Cardiac septum (tissue), 1 donor: ENCODE results near the gene NR6A1. TPM values are rescaled to one million over a fixed set of nuclear protein-coding genes. Genes with fewer than 3 reads are reported as not detected.

Experiments
- DNase-seq: peaks from one replicate; pipeline ENCODE4 v3.0.0-alpha.2; 2020; ENCODE audit warnings: low spot score
- intact Hi-C: fragments of 100-400 bp; cut with DNase I; formaldehyde crosslinking; loops from one replicate; pipeline ENCODE4 v1.14.0; 2022
- total RNA-seq: library from RNA; stranded (reverse); fragmentation: NEBNext Ultra II Directional; extraction: Animal tissue kit (Norgen Biotek cat#: 25700); gene quantifications from one replicate; pipeline ENCODE4 v1.2.1, GENCODE V29; 2021
- donor health status: DM: no; HTN: no; CAD: no.

NR6A1 gene
- total RNA-seq, 1 donor from 2014 or later, result 2.2 TPM

- intact Hi-C loops, result no loop called here
Measured at GRCh38 chr9:124611106-124611505, 160.0 kb downstream of the NR6A1 start.

GRCh38 chr9:124606027-124606426, 165.1 kb downstream of the NR6A1 start:
- no peak for DNase-seq
- intact Hi-C loops, result no loop called here

More at GRCh38 chr9:124611106-124611505, 160.0 kb downstream of the NR6A1 start:
- no peak for DNase-seq

- intact Hi-C loops, result no loop called here
Measured at GRCh38 chr9:124605258-124605657, 165.9 kb downstream of the NR6A1 start.

DNA sequence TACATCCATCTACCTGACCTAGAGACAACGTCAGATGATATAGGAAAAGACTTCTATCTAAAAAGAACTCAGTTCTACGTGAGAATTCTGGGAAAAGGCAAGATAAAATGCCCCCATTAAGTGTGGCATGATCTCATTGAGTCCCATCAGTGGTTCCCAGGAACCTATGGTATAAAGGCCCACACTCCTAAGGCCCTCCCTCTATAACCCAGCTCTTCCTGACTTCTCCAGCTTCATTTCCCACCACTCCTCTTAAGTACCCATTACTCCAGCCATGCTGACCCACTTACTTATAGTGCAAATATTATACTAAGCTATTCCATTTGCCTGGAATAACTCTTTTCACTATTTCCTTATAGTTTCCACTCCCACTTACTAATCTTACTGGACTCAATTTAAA, 168.5 kb downstream of the NR6A1 start:
- intact Hi-C loops, result no loop called here
- no peak for DNase-seq

More at GRCh38 chr9:124605258-124605657, 165.9 kb downstream of the NR6A1 start:
- no peak for DNase-seq

DNA sequence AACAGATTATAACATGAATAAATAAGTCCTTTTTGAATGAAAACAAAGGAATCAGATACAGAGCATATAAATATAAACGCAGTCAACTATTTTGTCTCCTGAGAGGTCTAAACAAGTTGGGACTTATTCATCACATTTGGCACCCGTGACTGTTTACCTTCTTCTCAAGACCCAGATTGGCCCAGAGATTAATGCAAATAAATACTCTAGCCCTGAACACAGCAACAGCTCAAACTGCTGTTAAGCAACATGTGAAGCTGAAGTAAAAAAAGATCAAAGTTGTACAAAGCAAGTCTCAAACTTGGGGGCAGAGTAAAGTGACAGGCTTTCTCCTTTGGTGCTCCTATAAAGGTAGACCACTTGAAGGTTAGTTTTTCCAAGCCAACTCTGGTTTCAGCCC, 168.9 kb downstream of the NR6A1 start:
- intact Hi-C loops, result no loop called here
- DNase-seq, result no peak

DNA sequence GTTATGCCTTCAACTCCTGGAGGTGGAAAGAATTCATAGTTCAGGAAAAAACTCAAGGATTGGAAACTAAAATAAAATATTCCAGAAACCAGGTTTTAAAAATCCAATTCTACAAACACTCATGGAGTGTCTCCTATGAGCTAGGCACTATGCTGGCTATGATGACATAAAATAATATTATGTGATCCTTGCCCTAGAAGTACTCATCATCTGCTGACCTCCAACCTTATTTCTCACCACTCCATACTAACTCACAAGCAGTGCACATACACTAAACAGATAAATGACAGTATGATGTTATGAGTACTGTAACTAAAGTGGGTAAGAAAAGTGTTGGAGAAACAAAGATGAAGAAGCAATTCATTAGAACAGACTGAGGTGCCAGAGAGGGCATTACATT, 170.7 kb downstream of the NR6A1 start:
- intact Hi-C loops, result no loop called here
- no peak for DNase-seq

DNA sequence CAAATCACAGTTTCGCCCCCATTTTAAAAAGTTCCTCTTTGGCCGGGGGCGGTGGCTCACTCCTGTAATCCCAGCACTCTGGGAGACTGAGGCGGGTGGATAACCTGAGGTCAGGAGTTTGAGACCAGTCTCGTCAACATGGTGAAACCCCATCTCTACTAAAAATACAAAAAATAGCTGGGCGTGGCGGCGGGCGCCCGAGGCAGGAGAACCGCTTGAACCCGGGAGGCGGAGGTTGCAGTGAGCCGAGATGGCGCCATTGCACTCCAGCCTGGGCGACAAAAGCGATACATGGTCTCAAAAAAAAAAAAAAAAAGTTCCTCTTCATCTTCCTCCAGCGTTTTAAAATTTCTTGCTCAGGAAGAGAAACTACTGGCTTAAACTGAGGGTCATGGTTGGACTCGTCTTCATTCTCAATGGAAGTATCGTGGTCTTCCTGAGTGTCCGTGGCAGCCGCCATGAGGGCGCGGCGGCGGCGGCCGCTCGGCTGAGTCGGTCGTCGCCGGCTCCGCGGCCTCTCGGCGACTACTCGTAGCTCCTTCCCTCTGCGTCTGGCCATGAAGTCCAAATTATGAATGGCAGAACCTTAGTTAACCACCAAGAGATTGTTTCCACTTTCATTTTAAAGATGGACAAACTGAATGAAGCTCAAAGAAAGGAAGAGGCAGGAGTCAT, 171.9 kb downstream of the NR6A1 start:
- intact Hi-C loops, result no loop called here

DNA sequence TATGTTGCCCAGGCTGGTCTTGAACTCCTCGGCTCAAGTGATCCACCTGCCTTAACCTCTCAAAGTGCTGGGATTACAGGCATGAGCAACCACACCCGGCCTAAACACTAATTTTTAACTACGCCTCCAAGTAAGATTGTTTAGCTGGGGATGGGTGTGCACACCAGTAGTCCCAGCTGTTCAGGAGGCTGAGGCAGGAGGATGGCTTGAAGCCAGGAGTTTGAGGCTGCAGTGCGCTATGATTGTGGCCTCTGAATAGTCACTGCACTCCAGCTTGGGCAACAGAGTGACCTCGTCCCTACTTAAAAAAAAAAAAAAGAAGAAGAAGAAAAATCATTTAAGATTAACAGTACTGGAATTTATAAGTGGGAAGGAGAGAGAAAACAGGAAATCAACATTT, 173.1 kb downstream of the NR6A1 start:
- intact Hi-C loops, result no loop called here
- no peak for DNase-seq

More for the DNA sequence above, 171.9 kb downstream of the NR6A1 start:
- DNase-seq, result no peak

GRCh38 chr9:124596172-124596839, 174.8 kb downstream of the NR6A1 start:
- intact Hi-C loops, result no loop called here
- DNase-seq, result no peak

DNA sequence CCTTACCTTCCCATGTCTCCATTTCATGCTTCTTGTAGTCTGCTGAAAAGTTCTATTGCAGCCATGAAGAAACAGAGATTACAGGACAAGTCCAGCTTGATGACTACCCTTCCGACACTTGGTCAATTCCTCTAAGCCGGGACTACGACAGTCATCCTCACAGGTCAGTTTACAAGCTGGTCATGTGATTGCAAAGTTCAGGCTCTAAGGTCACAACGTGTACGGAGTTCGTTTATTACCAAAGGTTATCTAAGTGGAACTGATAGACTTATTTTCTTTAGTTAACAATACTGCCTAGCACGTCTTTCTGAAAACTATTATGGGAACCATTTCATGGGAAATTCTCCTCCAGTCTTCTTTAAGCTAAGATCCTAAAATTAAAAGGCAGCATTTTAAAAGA, 175.4 kb downstream of the NR6A1 start:
- intact Hi-C loops, result no loop called here

DNA sequence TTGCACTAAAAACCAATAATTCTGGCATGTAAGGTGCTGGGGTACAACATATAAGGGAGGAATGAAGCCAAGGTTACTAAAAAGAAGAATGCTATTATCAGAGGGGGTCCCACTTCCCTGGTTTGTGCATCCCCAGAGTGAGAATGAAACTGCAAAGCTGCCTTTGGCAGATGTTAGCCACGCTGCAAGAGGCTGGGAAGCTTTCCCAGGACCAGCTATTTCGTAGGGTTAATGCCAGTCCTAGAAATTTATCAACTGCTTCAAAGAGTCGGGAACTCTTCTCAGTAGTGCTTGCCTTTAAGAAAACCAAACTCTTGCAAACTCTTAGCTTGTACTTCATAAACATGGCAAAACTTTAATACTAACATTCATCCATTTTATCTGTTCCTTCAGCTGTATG, 176.4 kb downstream of the NR6A1 start:
- intact Hi-C loops, result no loop called here

More for the DNA sequence above, 175.4 kb downstream of the NR6A1 start:
- no peak for DNase-seq

DNA sequence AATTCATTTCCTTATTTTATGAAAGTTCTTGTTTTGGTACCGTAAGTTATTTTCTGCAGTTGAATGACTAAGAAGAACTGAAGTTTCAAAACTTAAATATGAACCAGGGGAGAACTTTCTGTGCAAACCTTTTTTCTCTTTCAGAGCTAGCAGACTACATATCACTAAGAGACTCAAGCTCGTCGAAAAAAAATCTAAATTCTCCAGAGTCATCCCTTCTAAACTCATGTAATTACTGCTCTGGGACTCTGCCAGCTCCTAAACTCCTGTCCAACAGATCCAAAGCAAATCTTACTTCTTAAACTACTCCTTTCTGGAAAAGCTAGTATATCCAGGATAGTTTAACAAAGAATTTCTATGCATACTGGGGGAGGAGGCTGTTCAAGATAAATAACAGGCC, 176.9 kb downstream of the NR6A1 start:
- DNase-seq, result no peak
- intact Hi-C loops, result no loop called here

More for the DNA sequence above, 176.4 kb downstream of the NR6A1 start:
- DNase-seq, result no peak

DNA sequence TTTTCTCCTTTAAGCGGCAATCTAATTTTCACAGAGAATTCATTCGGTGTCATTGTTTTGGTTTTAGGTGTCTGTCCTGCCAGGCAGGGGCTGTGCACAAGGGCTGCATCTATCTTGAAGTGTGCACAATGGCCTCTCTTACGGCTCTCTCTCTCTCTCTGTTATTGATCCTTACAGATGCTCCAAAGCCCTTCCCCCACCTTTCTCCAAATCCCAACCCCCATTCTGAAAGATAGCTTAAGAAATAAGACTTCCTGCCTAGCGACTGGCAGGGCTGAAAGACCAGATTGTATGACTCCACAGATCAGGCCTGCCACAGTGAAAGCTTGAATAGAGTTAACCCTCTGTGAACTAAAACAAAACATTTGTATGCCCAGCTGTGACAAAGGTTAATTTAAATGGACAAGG, 177.5 kb downstream of the NR6A1 start:
- intact Hi-C loops, result no loop called here
- DNase-seq, result no peak

GRCh38 chr9:124593200-124593599, 177.9 kb downstream of the NR6A1 start:
- intact Hi-C loops, result no loop called here
- no peak for DNase-seq

DNA sequence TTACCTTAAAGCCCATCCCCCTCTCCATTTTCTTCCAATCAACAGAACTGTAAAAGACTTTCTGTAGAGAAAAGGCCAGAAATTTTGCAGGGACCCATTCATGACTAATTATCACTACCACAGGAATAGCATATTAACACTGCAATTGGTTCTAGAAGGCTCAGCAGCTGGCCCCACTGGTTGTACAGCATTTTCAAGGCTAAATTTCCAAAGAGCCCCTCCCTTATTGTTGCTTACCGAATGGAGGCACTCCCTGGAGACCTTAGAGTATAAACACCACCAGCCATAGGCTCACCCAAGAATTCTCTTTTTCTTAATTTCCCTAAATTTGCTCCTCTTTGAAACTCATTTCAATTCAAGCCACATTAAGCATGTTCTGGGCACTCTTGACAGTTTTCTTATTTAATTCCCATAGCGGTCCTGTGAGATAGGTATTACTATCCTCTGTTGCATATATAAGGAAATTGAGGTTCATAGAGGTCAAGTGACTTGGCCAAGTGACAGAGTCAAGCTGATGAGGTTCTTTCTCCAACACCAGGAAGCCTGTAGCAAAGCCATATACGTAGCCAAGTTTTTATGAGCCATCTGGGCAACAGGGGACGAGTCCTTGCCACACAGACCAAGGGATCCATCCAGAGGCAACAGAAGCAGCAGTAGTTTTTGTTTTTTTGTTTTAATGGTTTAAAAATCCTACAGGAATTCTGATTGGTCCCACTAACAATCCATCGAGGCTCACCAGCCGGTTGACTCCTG, 180.0 kb downstream of the NR6A1 start:
- no peak for DNase-seq
- intact Hi-C loops, result no loop called here

DNA sequence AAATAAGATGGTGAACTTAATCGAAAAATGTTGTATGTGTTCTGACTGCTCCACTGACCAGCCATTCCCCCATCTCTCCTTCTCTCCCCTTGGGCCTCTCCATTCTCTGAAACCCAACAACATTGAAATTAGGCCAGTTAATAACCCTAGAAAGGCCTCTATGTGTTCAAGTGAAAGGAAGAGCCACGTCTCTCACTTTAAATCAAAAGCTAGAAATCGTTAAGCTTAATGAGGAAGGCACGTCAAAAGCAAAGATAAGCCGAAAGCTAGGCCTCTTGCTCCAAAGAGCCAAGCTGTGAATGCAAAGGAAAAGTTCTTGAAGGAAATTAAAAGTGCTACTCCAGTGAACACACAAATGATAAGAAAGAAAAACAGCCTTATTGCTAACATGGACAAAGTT, 186.5 kb downstream of the NR6A1 start:
- DNase-seq, result no peak
- intact Hi-C loops, result no loop called here

DNA sequence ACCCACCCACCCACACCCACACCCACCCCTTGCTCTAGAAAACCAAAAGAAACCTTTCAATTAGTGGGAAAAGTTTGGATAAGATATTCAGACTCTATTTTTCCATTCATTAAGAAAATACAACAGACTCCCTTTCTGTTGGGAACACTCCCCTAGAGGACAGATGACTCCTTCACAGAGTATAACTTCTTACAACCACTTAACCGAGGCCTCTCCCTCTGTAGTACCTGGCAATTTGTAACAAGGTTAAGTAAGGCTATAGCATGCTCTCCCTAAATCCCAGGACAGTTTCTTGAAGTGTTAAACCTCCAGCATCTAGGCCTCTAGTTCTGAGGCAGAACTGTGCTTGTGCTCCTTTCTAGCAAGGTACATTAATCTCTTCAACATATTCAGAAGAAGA, 188.0 kb downstream of the NR6A1 start:
- no peak for DNase-seq
- intact Hi-C loops, result no loop called here

DNA sequence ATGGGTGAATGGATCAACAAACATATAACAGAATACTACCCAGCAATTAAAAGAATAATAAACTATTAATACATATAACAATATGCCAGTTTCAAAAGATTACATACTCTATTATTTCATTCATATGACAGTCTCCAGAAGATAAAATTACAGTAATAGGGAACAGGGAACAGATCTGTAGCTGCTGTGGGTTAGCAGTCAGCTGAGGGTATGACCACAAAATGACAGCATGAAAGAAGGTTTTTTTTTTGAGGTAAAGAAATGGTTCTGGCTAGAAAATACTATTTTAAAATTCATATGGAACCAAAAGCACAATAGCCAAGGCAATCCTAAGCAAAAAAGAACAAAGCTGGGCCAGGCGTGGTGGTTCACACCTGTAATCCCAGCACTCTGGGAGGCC, 190.9 kb downstream of the NR6A1 start:
- intact Hi-C loops, result no loop called here
- DNase-seq, result no peak

DNA sequence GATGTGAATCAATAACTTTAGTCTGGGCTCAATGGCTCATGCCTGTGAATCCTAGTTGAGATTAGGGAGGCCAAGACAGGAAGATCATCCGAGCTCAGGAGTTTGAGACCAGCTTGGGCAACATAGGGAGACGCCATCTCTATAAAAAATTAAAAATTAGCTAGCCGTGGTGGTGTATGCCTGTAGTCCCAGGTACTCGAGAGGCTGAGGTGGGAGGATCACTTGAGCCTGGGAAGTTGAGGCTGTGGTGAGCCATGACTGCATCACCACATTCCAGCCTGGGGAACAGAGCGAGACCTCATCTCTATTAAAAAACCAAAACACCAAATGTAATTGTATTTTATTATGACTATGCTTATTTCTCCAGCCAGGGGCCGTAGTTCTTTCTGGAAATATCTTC, 194.4 kb downstream of the NR6A1 start:
- intact Hi-C loops, result no loop called here
- DNase-seq, result no peak

GRCh38 chr9:124574534-124575375, 196.4 kb downstream of the NR6A1 start:
- DNase-seq, result no peak
- intact Hi-C loops, result no loop called here
